ENCODE measurements around the gene PAXX. TPM values are rescaled to one million over a fixed set of nuclear protein-coding genes. Genes with fewer than 3 reads are reported as not detected.

The PAXX gene
- polyA plus RNA-seq, 1 donor from 2014 or later: 276 TPM

GRCh38 chr9:136995362-136995761 is 3.1 kb downstream of the PAXX start:
- Histone ChIP-seq H3K4me3 (ENCODE audit: low read length) (no peak overlapping the region), H3K9me2 (ENCODE audit: insufficient read depth, low read length) (no peaks in the 10 kb centered on the region)

GRCh38 chr9:136995772-136996311 is 3.6 kb downstream of the PAXX start:
- Histone ChIP-seq H3K27ac (ENCODE audit: low read length) (no peak overlapping the region), H3K4me3 (ENCODE audit: low read length) (no peak overlapping the region), H3K79me2 (replicated peaks; ENCODE audit: insufficient read depth, low read length) (no peaks in the 10 kb centered on the region), H3K9ac (ENCODE audit: low read length) (no peak overlapping the region), H3K36me3 (ENCODE audit: insufficient read depth, low read length) (no peaks in the 10 kb centered on the region), H3K4me2 (ENCODE audit: low read length) (no peak overlapping the region), H3F3A (ENCODE audit: insufficient read depth, low read length, poor library complexity, severe bottlenecking) (no peaks in the 10 kb centered on the region), H3K27me3 (ENCODE audit: insufficient read depth, low read depth, low read length) (no peaks in the 10 kb centered on the region), H2AFZ (ENCODE audit: low read depth, low read length) (no peak overlapping the region), H3K9me2 (ENCODE audit: insufficient read depth, low read length) (no peaks in the 10 kb centered on the region), H3K9me3 (ENCODE audit: low read length) (no peaks in the 10 kb centered on the region), H4K20me1 (ENCODE audit: insufficient read depth) (no peaks in the 10 kb centered on the region)
- TF ChIP-seq TAF1 (IDR thresholded peaks at IDR 0.05; ENCODE audit: low read depth) (no peak), MXI1 (conservative IDR thresholded peaks at IDR 0.05; ENCODE audit: poor library complexity, severe bottlenecking) (no peak), RAD21 (conservative IDR thresholded peaks at IDR 0.05) (no peak), POLR2AphosphoS5 (IDR thresholded peaks at IDR 0.05) (no peak), CTCF (IDR thresholded peaks at IDR 0.05; ENCODE audit: poor library complexity, severe bottlenecking) (no peak), SMC3 (conservative IDR thresholded peaks at IDR 0.05; ENCODE audit: poor library complexity) (no peak), REST (IDR thresholded peaks at IDR 0.05; ENCODE audit: borderline replicate concordance) (no peak), EZH2 (IDR thresholded peaks at IDR 0.05; ENCODE audit: borderline replicate concordance, insufficient read depth, low read length, poor library complexity, severe bottlenecking) (no peak), EP300 (conservative IDR thresholded peaks at IDR 0.05; ENCODE audit: poor library complexity, severe bottlenecking) (no peak)

More at GRCh38 chr9:136995362-136995761, 3.1 kb downstream of the PAXX start:
- H3F3A ChIP-seq (ENCODE audit: insufficient read depth, low read length, poor library complexity, severe bottlenecking): no peaks in the 10 kb centered on the region
- no peaks in the 10 kb centered on the region for H4K20me1 ChIP-seq (ENCODE audit: insufficient read depth)
- TF ChIP-seq CTCF (IDR thresholded peaks at IDR 0.05; ENCODE audit: poor library complexity, severe bottlenecking) (no peak), RAD21 (conservative IDR thresholded peaks at IDR 0.05) (no peak), SMC3 (conservative IDR thresholded peaks at IDR 0.05; ENCODE audit: poor library complexity) (no peak)
- H3K36me3 ChIP-seq (ENCODE audit: insufficient read depth, low read length): no peaks in the 10 kb centered on the region
- no peak overlapping the region for H3K4me2 ChIP-seq (ENCODE audit: low read length)
- no peak overlapping the region for H3K9ac ChIP-seq (ENCODE audit: low read length)
- no peaks in the 10 kb centered on the region for H3K9me3 ChIP-seq (ENCODE audit: low read length)
- H3K27me3 ChIP-seq (ENCODE audit: insufficient read depth, low read depth, low read length): no peaks in the 10 kb centered on the region
- H2AFZ ChIP-seq (ENCODE audit: low read depth, low read length): no peak overlapping the region
- no peaks in the 10 kb centered on the region for H3K79me2 ChIP-seq (replicated peaks; ENCODE audit: insufficient read depth, low read length)
- H3K27ac ChIP-seq (ENCODE audit: low read length): no peak overlapping the region

All from neural cell (in vitro differentiated cells).